B cell (primary cell): ENCODE results near the gene FOXN4.

Experiments
- CTCF ChIP-seq: fragments of 200-600 bp; IDR thresholded peaks from one replicate; pipeline ENCODE4 v1.8.0; 2022; ENCODE audit warnings: antibody characterized with exemption, mild to moderate bottlenecking
- EZH2 ChIP-seq: IDR thresholded peaks from 2 replicates; pipeline ENCODE4 v1.6.1; 2012; ENCODE audit warnings: borderline replicate concordance, low read depth, mild to moderate bottlenecking, moderate library complexity, low read length; ENCODE audit not compliant: insufficient read depth, poor library complexity, severe bottlenecking

GRCh38 chr12:109346920-109347319 lies 37.8 kb upstream of the FOXN4 start:
- no peak for TF ChIP-seq EZH2
- no peak for TF ChIP-seq CTCF
